CD14-positive monocyte (primary cell): ENCODE results near the gene LRP6. TPM values are rescaled to one million over a fixed set of nuclear protein-coding genes. Genes with fewer than 3 reads are reported as not detected.

ENCODE experiments used
- DNase-seq, 3 donors: peaks; one replicate each; pipeline ENCODE4 v3.0.0-alpha.2; 2011 to 2022
- H2AFZ ChIP-seq: 2 replicates; pipeline ENCODE4 v1.6.0; 2012; ENCODE audit warnings: mild to moderate bottlenecking, low read depth, low read length, inconsistent platforms; ENCODE audit not compliant: insufficient read depth, poor library complexity, severe bottlenecking
- H3K27ac ChIP-seq, 2 donors: 1 replicate in 1 of 2; 2 replicates in 1 of 2; pipeline ENCODE4 v1.5.1; 2012 to 2013; ENCODE audit warnings: low read length in 2 of 2, control low read depth in 1 of 2, inconsistent platforms in 1 of 2, low read depth in 1 of 2, mild to moderate bottlenecking in 1 of 2
- H3K27me3 ChIP-seq, 2 donors: one replicate each; pipeline versions ENCODE4 v1.6.0 to v1.6.1; 2011 to 2013; ENCODE audit warnings: low read length in 2 of 2; ENCODE audit not compliant: control insufficient read depth in 2 of 2, insufficient read depth in 2 of 2
- H3K36me3 ChIP-seq, 2 donors: replicated peaks in 1 of 2; 1 replicate in 1 of 2; 2 replicates in 1 of 2; pipeline versions ENCODE4 v1.5.1 to v1.6.1; 2012 to 2013; ENCODE audit warnings: low read length in 2 of 2, control low read depth in 1 of 2, inconsistent platforms in 1 of 2, mild to moderate bottlenecking in 1 of 2; ENCODE audit not compliant: insufficient read depth in 2 of 2, control insufficient read depth in 1 of 2
- H3K4me1 ChIP-seq, 2 donors: 1 replicate in 1 of 2; 2 replicates in 1 of 2; pipeline versions ENCODE4 v1.5.1 to v1.6.1; 2012 to 2013; ENCODE audit warnings: low read length in 2 of 2, control low read depth in 1 of 2, inconsistent platforms in 1 of 2, mild to moderate bottlenecking in 1 of 2, moderate library complexity in 1 of 2; ENCODE audit not compliant: insufficient read depth in 2 of 2, control insufficient read depth in 1 of 2
- H3K4me2 ChIP-seq: replicated peaks from 2 replicates; pipeline ENCODE3; 2012; ENCODE audit warnings: low read length, moderate library complexity, mild to moderate bottlenecking; ENCODE audit not compliant: poor library complexity, severe bottlenecking; ENCODE audit errors: extremely low read depth
- H3K4me3 ChIP-seq, 3 experiments: fragments of 200-600 bp in 1 of 3; sonication (generic) in 1 of 3; replicated peaks in 1 of 3; 1 replicate in 2 of 3; 2 replicates in 1 of 3; pipeline ENCODE4 v1.5.1; 2011 to 2013; ENCODE audit warnings: low read length in 3 of 3, mild to moderate bottlenecking in 3 of 3, control low read depth in 2 of 3, low read depth in 2 of 3, inconsistent platforms in 1 of 3, moderate library complexity in 1 of 3
- H3K79me2 ChIP-seq: 2 replicates; pipeline ENCODE4 v1.6.0; 2012; ENCODE audit warnings: mild to moderate bottlenecking, control low read depth, inconsistent platforms, low read length, moderate library complexity; ENCODE audit not compliant: insufficient read depth
- H3K9ac ChIP-seq: 2 replicates; pipeline ENCODE4 v1.6.0; 2017; ENCODE audit warnings: low read length, mild to moderate bottlenecking; ENCODE audit not compliant: insufficient read depth, poor library complexity, severe bottlenecking
- H3K9me3 ChIP-seq, 2 donors: replicated peaks in 1 of 2; 1 replicate in 1 of 2; 2 replicates in 1 of 2; pipeline versions ENCODE4 v1.5.1 to v1.6.1; 2012 to 2013; ENCODE audit warnings: low read length in 2 of 2, control low read depth in 1 of 2; ENCODE audit not compliant: control insufficient read depth in 1 of 2, insufficient read depth in 1 of 2
- H4K20me1 ChIP-seq: 2 replicates; pipeline ENCODE4 v1.6.0; 2012; ENCODE audit warnings: mild to moderate bottlenecking, low read length, control low read depth, moderate library complexity; ENCODE audit not compliant: insufficient read depth
- H3K27ac Mint-ChIP-seq, 7 donors: one replicate each; pipeline ENCODE4 v1.8.0; 2020; ENCODE audit warnings: mild to moderate bottlenecking in 7 of 7, mixed read lengths in 7 of 7, moderate library complexity in 6 of 7, inconsistent platforms in 2 of 7
- H3K27me3 Mint-ChIP-seq, 3 donors: one replicate each; pipeline ENCODE4 v1.8.0; 2021 to 2022; ENCODE audit warnings: low read depth in 3 of 3, mild to moderate bottlenecking in 3 of 3, mixed read lengths in 3 of 3, moderate library complexity in 3 of 3, inconsistent platforms in 1 of 3
- H3K36me3 Mint-ChIP-seq, 2 donors: one replicate each; pipeline ENCODE4 v1.8.0; 2020; ENCODE audit warnings: mixed read lengths in 2 of 2, inconsistent platforms in 1 of 2, mild to moderate bottlenecking in 1 of 2
- H3K4me1 Mint-ChIP-seq: one replicate; pipeline ENCODE4 v1.8.0; 2020; ENCODE audit warnings: mild to moderate bottlenecking, mixed read lengths
- H3K4me3 Mint-ChIP-seq, 2 donors: one replicate each; pipeline ENCODE4 v1.8.0; 2020; ENCODE audit warnings: mild to moderate bottlenecking in 2 of 2, mixed read lengths in 2 of 2, moderate library complexity in 1 of 2
- H3K9me3 Mint-ChIP-seq, 7 donors: one replicate each; pipeline ENCODE4 v1.8.0; 2020 to 2022; ENCODE audit warnings: mixed read lengths in 7 of 7, mild to moderate bottlenecking in 6 of 7, moderate library complexity in 6 of 7, inconsistent platforms in 2 of 7
- WGBS: methylation state at CpG from one replicate; pipeline ENCODE4 v1.1.5; 2013; ENCODE audit warnings: missing lambda C conversion rate; ENCODE audit not compliant: insufficient coverage; 5-methylcytosine and 5-hydroxymethylcytosine counted together
- intact Hi-C, 2 donors: fragments of 100-400 bp; cut with micrococcal nuclease; formaldehyde crosslinking; loops; one replicate each; pipeline versions ENCODE4 v1.15.0 to v1.15.1; 2023
- polyA plus RNA-seq, 3 donors: library from polyadenylated mRNA; depleted of rRNA in 1 of 3; unstranded in 2 of 3; stranded (reverse) in 1 of 3; fragments of 300-500 nt in 2 of 3; fragments of >200 nt in 1 of 3; fragmentation: Illumina TruSeq in 2 of 3; gene quantifications; 1 replicate in 2 of 3; 2 replicates in 1 of 3; pipeline ENCODE4 v1.2.3, GENCODE V29; 2012 to 2021
- TF ChIP-seq, protein P1 (sequence below): fragments of 200-600 bp; IDR thresholded peaks from one replicate; pipeline ENCODE4 v1.8.0; 2022; ENCODE audit warnings: antibody characterized with exemption, mild to moderate bottlenecking

Gene LRP6
- polyA plus RNA-seq, 3 donors: 0.08 TPM; not detected in 2

DNA sequence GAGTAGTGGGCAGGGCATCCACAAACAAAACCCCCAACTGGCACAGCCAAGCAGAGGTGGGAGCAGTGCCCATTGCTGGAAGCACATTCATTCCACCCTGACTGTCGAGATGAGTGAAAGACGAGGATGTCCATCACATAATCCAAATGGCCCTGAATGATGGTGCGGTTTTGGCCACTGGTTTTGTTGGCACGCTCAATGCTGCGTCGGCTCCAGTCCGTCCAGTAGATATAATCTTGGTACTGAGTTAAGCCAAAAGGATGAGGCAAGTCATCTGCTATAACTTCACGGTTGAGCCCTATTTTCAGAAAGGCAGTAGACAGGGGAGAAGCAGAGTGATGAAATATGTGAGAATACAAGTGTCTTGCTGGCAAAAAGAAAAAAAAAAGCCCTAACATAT is 108.0 kb downstream of the LRP6 start:
- 100% methylated on average over 3 of the region's 8 CpGs for WGBS
- H3K4me3 Mint-ChIP-seq: no peak overlapping the region
- H3K4me1 ChIP-seq: no peaks in the 10 kb centered on the region
- TF ChIP-seq, protein P1, sequence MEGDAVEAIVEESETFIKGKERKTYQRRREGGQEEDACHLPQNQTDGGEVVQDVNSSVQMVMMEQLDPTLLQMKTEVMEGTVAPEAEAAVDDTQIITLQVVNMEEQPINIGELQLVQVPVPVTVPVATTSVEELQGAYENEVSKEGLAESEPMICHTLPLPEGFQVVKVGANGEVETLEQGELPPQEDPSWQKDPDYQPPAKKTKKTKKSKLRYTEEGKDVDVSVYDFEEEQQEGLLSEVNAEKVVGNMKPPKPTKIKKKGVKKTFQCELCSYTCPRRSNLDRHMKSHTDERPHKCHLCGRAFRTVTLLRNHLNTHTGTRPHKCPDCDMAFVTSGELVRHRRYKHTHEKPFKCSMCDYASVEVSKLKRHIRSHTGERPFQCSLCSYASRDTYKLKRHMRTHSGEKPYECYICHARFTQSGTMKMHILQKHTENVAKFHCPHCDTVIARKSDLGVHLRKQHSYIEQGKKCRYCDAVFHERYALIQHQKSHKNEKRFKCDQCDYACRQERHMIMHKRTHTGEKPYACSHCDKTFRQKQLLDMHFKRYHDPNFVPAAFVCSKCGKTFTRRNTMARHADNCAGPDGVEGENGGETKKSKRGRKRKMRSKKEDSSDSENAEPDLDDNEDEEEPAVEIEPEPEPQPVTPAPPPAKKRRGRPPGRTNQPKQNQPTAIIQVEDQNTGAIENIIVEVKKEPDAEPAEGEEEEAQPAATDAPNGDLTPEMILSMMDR: no peak
- no peaks in the 10 kb centered on the region for H3K27me3 ChIP-seq
- no peak overlapping the region for H3K9ac ChIP-seq
- no peaks in the 10 kb centered on the region for H3K36me3 ChIP-seq
- H3K27ac Mint-ChIP-seq: no peak overlapping the region
- H3K27me3 Mint-ChIP-seq: peaks cover 1 to 6% (median 2%) of the 10 kb centered on the region in 3 donors
- no peak overlapping the region for H2AFZ ChIP-seq
- no peaks in the 10 kb centered on the region for H3K9me3 ChIP-seq
- H3K36me3 Mint-ChIP-seq: no peaks in the 10 kb centered on the region
- no peaks in the 10 kb centered on the region for H3K4me1 Mint-ChIP-seq
- no peaks in the 10 kb centered on the region for H4K20me1 ChIP-seq
- H3K27ac ChIP-seq: no peak overlapping the region
- no peak overlapping the region for H3K4me3 ChIP-seq
- no peak for DNase-seq
- intact Hi-C loops: no loop called here
- no peak overlapping the region for H3K4me2 ChIP-seq
- H3K9me3 Mint-ChIP-seq: no peaks in the 10 kb centered on the region
- no peaks in the 10 kb centered on the region for H3K79me2 ChIP-seq

DNA sequence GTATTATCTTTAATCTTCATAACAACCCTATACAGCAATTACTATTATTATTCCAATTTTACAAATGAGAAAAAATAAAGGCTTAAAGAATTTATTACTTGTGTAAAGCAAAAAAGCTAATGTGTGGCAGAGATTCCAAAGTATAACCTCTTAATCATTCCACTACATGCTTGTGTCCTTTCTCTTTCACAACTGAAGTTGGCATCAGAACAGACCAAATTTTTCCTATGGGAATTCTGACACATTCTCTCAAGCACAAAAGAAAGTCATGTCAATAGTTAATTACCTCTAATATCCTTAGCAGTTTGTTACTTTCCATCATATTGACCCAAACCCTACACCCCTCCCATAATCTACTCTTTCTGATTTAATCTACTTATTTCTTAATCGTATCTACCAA is 109.4 kb downstream of the LRP6 start:
- Histone ChIP-seq H3K9ac (no peak overlapping the region), H3K27ac (no peak overlapping the region), H4K20me1 (no peaks in the 10 kb centered on the region), H3K4me2 (no peak overlapping the region), H3K79me2 (no peaks in the 10 kb centered on the region), H3K36me3 (no peaks in the 10 kb centered on the region), H3K27me3 (no peaks in the 10 kb centered on the region), H3K9me3 (no peaks in the 10 kb centered on the region), H2AFZ (no peak overlapping the region), H3K4me1 (no peaks in the 10 kb centered on the region), H3K4me3 (no peak overlapping the region)
- Mint-ChIP-seq H3K9me3 (no peaks in the 10 kb centered on the region), H3K4me3 (no peak overlapping the region), H3K4me1 (no peaks in the 10 kb centered on the region), H3K27me3 (peaks cover 0 to 1% (median 1%) of the 10 kb centered on the region in 3 donors), H3K36me3 (no peaks in the 10 kb centered on the region), H3K27ac (no peak overlapping the region)
- TF ChIP-seq, protein P1: no peak
- DNase-seq: no peak
- WGBS: no CpG with 5 or more reads among the region's 1 CpG
- intact Hi-C loops: no loop called here
